Keratinocyte (primary cell): Measurements from ENCODE around the gene KCNK10. TPM values are rescaled to one million over a fixed set of nuclear protein-coding genes. Genes with fewer than 3 reads are reported as not detected.

Source experiments
- DNase-seq: peaks from one replicate; pipeline ENCODE4 v3.0.0-alpha.2; 2011; ENCODE audit warnings: low read depth, missing footprints, low spot score
- FAIRE-seq: peaks from 2 replicates; lab custom pipeline; 2011; peaks lifted over from hg19 to GRCh38; lab: Jason Lieb, UNC
- H2AFZ ChIP-seq: 2 replicates; pipeline ENCODE4 v1.6.0; 2012; ENCODE audit warnings: low read length, control low read depth, inconsistent platforms; ENCODE audit not compliant: control insufficient read depth
- H3K27ac ChIP-seq: 2 replicates; pipeline ENCODE4 v1.5.1; 2011; ENCODE audit warnings: low read length; ENCODE audit not compliant: control insufficient read depth, insufficient read depth
- H3K27me3 ChIP-seq: 3 replicates; pipeline ENCODE4 v1.6.0; 2011; ENCODE audit warnings: low read length; ENCODE audit not compliant: control insufficient read depth, insufficient read depth; ENCODE audit errors: extremely low read depth
- H3K36me3 ChIP-seq, 2 experiments: 2 replicates in 1 of 2; 3 replicates in 1 of 2; pipeline ENCODE4 v1.5.1; 2011; ENCODE audit warnings: low read length in 2 of 2, mild to moderate bottlenecking in 1 of 2; ENCODE audit not compliant: control insufficient read depth in 2 of 2, insufficient read depth in 2 of 2; ENCODE audit errors: extremely low read depth in 1 of 2
- H3K4me1 ChIP-seq: 3 replicates; pipeline ENCODE4 v1.5.1; 2011; ENCODE audit warnings: low read length; ENCODE audit not compliant: control insufficient read depth, insufficient read depth; ENCODE audit errors: extremely low read depth
- H3K4me2 ChIP-seq: 3 replicates; pipeline ENCODE4 v1.6.0; 2011; ENCODE audit warnings: low read depth, low read length; ENCODE audit not compliant: control insufficient read depth, insufficient read depth; ENCODE audit errors: extremely low read depth
- H3K4me3 ChIP-seq, 3 experiments: fragments of 200-600 bp in 1 of 3; sonication (generic) in 1 of 3; 2 replicates in 2 of 3; 3 replicates in 1 of 3; pipeline ENCODE4 v1.5.1; 2011 to 2016; ENCODE audit warnings: low read length in 3 of 3, mild to moderate bottlenecking in 3 of 3, control low read depth in 2 of 3, inconsistent platforms in 1 of 3, low read depth in 1 of 3, mixed read lengths in 1 of 3, mixed run types in 1 of 3, moderate library complexity in 1 of 3; ENCODE audit not compliant: control insufficient read depth in 2 of 3, insufficient read depth in 2 of 3; ENCODE audit errors: extremely low read depth in 1 of 3
- H3K79me2 ChIP-seq: 2 replicates; pipeline ENCODE4 v1.6.0; 2012; ENCODE audit warnings: low read length; ENCODE audit not compliant: control insufficient read depth, insufficient read depth
- H3K9ac ChIP-seq: 3 replicates; pipeline ENCODE4 v1.6.0; 2011; ENCODE audit warnings: low read length; ENCODE audit not compliant: control insufficient read depth, insufficient read depth; ENCODE audit errors: extremely low read depth
- H3K9me1 ChIP-seq: 3 replicates; pipeline ENCODE4 v1.6.0; 2011; ENCODE audit warnings: low read length; ENCODE audit not compliant: control insufficient read depth, insufficient read depth; ENCODE audit errors: extremely low read depth
- H3K9me3 ChIP-seq: 2 replicates; pipeline ENCODE4 v1.5.1; 2012; ENCODE audit warnings: low read depth, low read length; ENCODE audit not compliant: control insufficient read depth
- H4K20me1 ChIP-seq: 3 replicates; pipeline ENCODE4 v1.6.0; 2011; ENCODE audit warnings: low read length; ENCODE audit not compliant: control insufficient read depth, insufficient read depth; ENCODE audit errors: extremely low read depth
- CTCF ChIP-seq, 3 experiments: IDR thresholded peaks in 1 of 3; conservative IDR thresholded peaks in 1 of 3; optimal IDR thresholded peaks in 1 of 3; 2 replicates in 2 of 3; 3 replicates in 1 of 3; pipeline versions ENCODE3 to v1.5.1; 2011; ENCODE audit warnings: low read length in 3 of 3, mild to moderate bottlenecking in 3 of 3, moderate library complexity in 2 of 3, control low read depth in 1 of 3, inconsistent platforms in 1 of 3; ENCODE audit not compliant: insufficient read depth in 2 of 3; ENCODE audit errors: extremely low read depth in 1 of 3
- EZH2 ChIP-seq: IDR thresholded peaks from one replicate; pipeline ENCODE4 v1.6.1; 2012; ENCODE audit warnings: inconsistent platforms, mild to moderate bottlenecking, low read length, moderate library complexity
- dilution Hi-C: fragments of 300-500 bp; cut with MboI; formaldehyde crosslinking; loops from one replicate; pipeline ENCODE4 v1.7.0; 2020; ENCODE audit warnings: low sequenced_read_pairs; ENCODE audit not compliant: extremely low pct_ligation_motif_present
- polyA plus RNA-seq, 5 experiments: library from polyadenylated mRNA; depleted of rRNA in 3 of 5; stranded (reverse) in 3 of 5; stranded (forward) in 1 of 5; unstranded in 1 of 5; fragments of >200 nt; gene quantifications; 1 replicate in 1 of 5; 2 replicates in 3 of 5; 3 replicates in 1 of 5; pipeline versions ENCODE4 v1.2.1 to v1.2.3, GENCODE V29; 2011 to 2012; ENCODE audit warnings: missing spikeins in 2 of 5, low read depth in 1 of 5, low replicate concordance in 1 of 5

KCNK10 gene
- polyA plus RNA-seq, 1 donor (not counting 4 experiments of a cell fraction or from before 2014, with no cell fraction given): 0.79 TPM

GRCh38 chr14:88143810-88144209 is 179.3 kb downstream of the KCNK10 start:
- no peaks in the 10 kb centered on the region for H3K27me3 ChIP-seq
- no peak overlapping the region for H3K4me3 ChIP-seq
- no peak for TF ChIP-seq CTCF (optimal IDR thresholded peaks at IDR 0.05 in 1 of 3, IDR thresholded peaks at IDR 0.05 in 1 of 3, conservative IDR thresholded peaks at IDR 0.05 in 1 of 3; ENCODE audit: extremely low read depth in 1 of 3, insufficient read depth in 2 of 3, low read length in 3 of 3)
- TF ChIP-seq EZH2: no peak
- no peak for DNase-seq
- no peaks in the 10 kb centered on the region for H4K20me1 ChIP-seq
- dilution Hi-C loops: no loop called here
- no peak overlapping the region for H3K9ac ChIP-seq
- FAIRE-seq: no peak
- H3K9me1 ChIP-seq: no peaks in the 10 kb centered on the region
- no peaks in the 10 kb centered on the region for H3K36me3 ChIP-seq
- no peak overlapping the region for H3K27ac ChIP-seq
- H2AFZ ChIP-seq: no peak overlapping the region
- no peaks in the 10 kb centered on the region for H3K79me2 ChIP-seq
- no peaks in the 10 kb centered on the region for H3K4me1 ChIP-seq
- no peaks in the 10 kb centered on the region for H3K9me3 ChIP-seq
- no peak overlapping the region for H3K4me2 ChIP-seq

- TF ChIP-seq EZH2: no peak
- Histone ChIP-seq H3K9me3 (no peaks in the 10 kb centered on the region), H3K4me3 (no peak overlapping the region), H3K79me2 (no peaks in the 10 kb centered on the region), H3K9ac (no peak overlapping the region), H3K4me2 (no peak overlapping the region), H2AFZ (no peak overlapping the region), H4K20me1 (no peaks in the 10 kb centered on the region), H3K36me3 (no peaks in the 10 kb centered on the region), H3K4me1 (no peaks in the 10 kb centered on the region), H3K27ac (no peak overlapping the region), H3K27me3 (no peaks in the 10 kb centered on the region), H3K9me1 (no peaks in the 10 kb centered on the region)
- dilution Hi-C loops: no loop called here
- FAIRE-seq: no peak
- DNase-seq: no peak
Observed at GRCh38 chr14:88142997-88143396, 180.1 kb downstream of the KCNK10 start.

- DNase-seq (no peak), FAIRE-seq (no peak)
- dilution Hi-C loops: no loop called here
- Histone ChIP-seq H3K27me3 (no peaks in the 10 kb centered on the region), H2AFZ (no peak overlapping the region), H3K36me3 (no peaks in the 10 kb centered on the region), H3K4me1 (no peaks in the 10 kb centered on the region), H3K79me2 (no peaks in the 10 kb centered on the region), H3K4me2 (no peak overlapping the region), H3K9me3 (no peaks in the 10 kb centered on the region), H3K9ac (no peak overlapping the region), H3K27ac (no peak overlapping the region), H3K4me3 (no peak overlapping the region), H4K20me1 (no peaks in the 10 kb centered on the region), H3K9me1 (no peaks in the 10 kb centered on the region)
- TF ChIP-seq EZH2 (no peak), CTCF (optimal IDR thresholded peaks at IDR 0.05 in 1 of 3, IDR thresholded peaks at IDR 0.05 in 1 of 3, conservative IDR thresholded peaks at IDR 0.05 in 1 of 3; ENCODE audit: extremely low read depth in 1 of 3, insufficient read depth in 2 of 3, low read length in 3 of 3) (no peak)
Observed at GRCh38 chr14:88140874-88141273, 182.2 kb downstream of the KCNK10 start.
